Gastrocnemius medialis (tissue), 4 donors: Measurements from ENCODE around the gene UGT1A5. TPM values are rescaled to one million over a fixed set of nuclear protein-coding genes. Genes with fewer than 3 reads are reported as not detected.

Source experiments
- ATAC-seq, 2 donors: fragments of 150-250 bp; one replicate each; pipeline ENCODE4 v1.9.1; 2016
- DNase-seq, 2 donors: peaks; one replicate each; pipeline ENCODE4 v3.0.0-alpha.2; 2019
- H3K27ac ChIP-seq, 4 donors: fragments of 200-600 bp; sonication (generic); 1 replicate in 1 of 4; 2 replicates in 3 of 4; pipeline ENCODE4 v1.5.1; 2016 to 2018; ENCODE audit warnings: mild to moderate bottlenecking in 2 of 4, moderate library complexity in 1 of 4
- H3K27me3 ChIP-seq, 3 donors: fragments of 200-600 bp; sonication (generic) in 2 of 3; 1 replicate in 1 of 3; 2 replicates in 2 of 3; pipeline versions ENCODE4 v1.5.1 to v1.6.0; 2016 to 2019; ENCODE audit warnings: mild to moderate bottlenecking in 1 of 3, moderate library complexity in 1 of 3
- H3K36me3 ChIP-seq, 2 donors: fragments of 200-600 bp; sonication (generic) in 1 of 2; one replicate each; pipeline ENCODE4 v1.5.1; 2017 to 2018
- H3K4me1 ChIP-seq, 2 donors: fragments of 200-600 bp; sonication (generic) in 1 of 2; one replicate each; pipeline ENCODE4 v1.5.1; 2016 to 2017; ENCODE audit warnings: mild to moderate bottlenecking in 2 of 2
- H3K4me3 ChIP-seq, 4 donors: fragments of 200-600 bp; sonication (generic) in 3 of 4; 1 replicate in 1 of 4; 2 replicates in 3 of 4; pipeline ENCODE4 v1.5.1; 2016 to 2019; ENCODE audit warnings: mild to moderate bottlenecking in 2 of 4
- H3K9me3 ChIP-seq, 3 donors: fragments of 200-600 bp; sonication (generic) in 2 of 3; 1 replicate in 1 of 3; 2 replicates in 2 of 3; pipeline ENCODE4 v1.5.1; 2016 to 2019
- CTCF ChIP-seq, 5 experiments: fragments of 450-650 bp in 3 of 5; fragments of 200-600 bp in 2 of 5; sonication (generic) in 2 of 5; IDR thresholded peaks in 4 of 5; conservative IDR thresholded peaks in 1 of 5; 1 replicate in 4 of 5; 2 replicates in 1 of 5; pipeline ENCODE4 v1.5.1; 2016 to 2019; ENCODE audit warnings: antibody characterized with exemption in 5 of 5, mild to moderate bottlenecking in 3 of 5, moderate library complexity in 3 of 5
- POLR2A ChIP-seq, 2 donors: fragments of 450-650 bp; IDR thresholded peaks; one replicate each; pipeline ENCODE4 v1.6.1; 2017; ENCODE audit warnings: antibody characterized with exemption in 2 of 2, mild to moderate bottlenecking in 2 of 2, moderate library complexity in 2 of 2
- in situ Hi-C, 4 donors: fragments of 200-750 bp; cut with MboI; loops; one replicate each; pipeline versions ENCODE4 v1.15.0 to v1.8.0; 2017; ENCODE audit warnings: low sequenced_read_pairs in 4 of 4
- intact Hi-C: fragments of 100-400 bp; cut with DNase I; formaldehyde crosslinking; loops from one replicate; pipeline ENCODE4 v1.15.1; 2023; ENCODE audit warnings: low total_unique reads
- total RNA-seq, 4 donors: library from RNA; depleted of rRNA; stranded (reverse); fragments of >200 nt; gene quantifications; one replicate each; pipeline versions ENCODE4 v1.1.0 to v1.2.3, GENCODE V29; 2016

Gene UGT1A5
- total RNA-seq, 4 donors from 2014 or later: not detected

- DNase-seq (no peak), ATAC-seq (no peak)
- H3K9me3 ChIP-seq: no peaks in the 10 kb centered on the region
- no peaks in the 10 kb centered on the region for H3K36me3 ChIP-seq
- intact Hi-C loops (no loop called here), in situ Hi-C loops (no loop called here)
- H3K4me3 ChIP-seq: no peak overlapping the region
- no peak overlapping the region for H3K27ac ChIP-seq
- H3K4me1 ChIP-seq: no peaks in the 10 kb centered on the region
- H3K27me3 ChIP-seq: no peaks in the 10 kb centered on the region
- TF ChIP-seq CTCF (IDR thresholded peaks at IDR 0.05 in 4 of 5, conservative IDR thresholded peaks at IDR 0.05 in 1 of 5) (no peak), POLR2A (IDR thresholded peaks at IDR 0.05) (no peak)
Measured at GRCh38 chr2:233679196-233679595, 33.5 kb upstream of the UGT1A5 start.

GRCh38 chr2:233680361-233681045, 32.2 kb upstream of the UGT1A5 start:
- intact Hi-C loops: no loop called here
- Histone ChIP-seq H3K9me3 (no peaks in the 10 kb centered on the region), H3K4me1 (no peaks in the 10 kb centered on the region), H3K4me3 (no peak overlapping the region), H3K36me3 (no peaks in the 10 kb centered on the region), H3K27ac (no peak overlapping the region), H3K27me3 (no peaks in the 10 kb centered on the region)
- ATAC-seq (no peak), DNase-seq (no peak)
- in situ Hi-C loops: no loop called here
- no peak for TF ChIP-seq POLR2A (IDR thresholded peaks at IDR 0.05)

DNA sequence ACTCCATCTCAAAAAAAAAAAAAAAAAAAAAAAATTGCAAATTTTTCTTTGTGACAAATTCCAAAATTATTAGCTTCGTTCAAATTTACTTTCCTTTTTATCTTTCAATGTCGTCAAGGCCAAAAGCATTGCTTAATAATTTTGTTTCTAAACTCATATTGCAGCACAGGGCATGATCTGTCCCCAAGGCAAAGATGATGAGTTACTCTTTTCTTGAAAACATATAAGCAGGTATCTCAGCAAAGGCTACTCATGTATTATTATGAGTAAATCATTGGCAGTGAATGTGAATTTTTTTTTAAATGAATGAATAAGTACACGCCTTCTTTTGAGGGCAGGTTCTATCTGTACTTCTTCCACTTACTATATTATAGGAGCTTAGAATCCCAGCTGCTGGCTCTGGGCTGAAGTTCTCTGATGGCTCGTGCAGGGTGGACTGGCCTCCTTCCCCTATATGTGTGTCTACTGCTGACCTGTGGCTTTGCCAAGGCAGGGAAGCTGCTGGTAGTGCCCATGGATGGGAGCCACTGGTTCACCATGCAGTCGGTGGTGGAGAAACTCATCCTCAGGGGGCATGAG, 31.1 kb upstream of the UGT1A5 start, which contains the start of gene UGT1A7:
TSS of gene UGT1A7 (plus strand) at position 381 of the 579 bp plus-strand sequence. CDS start at position 418, 37 bp downstream.
- no peaks in the 10 kb centered on the region for H3K9me3 ChIP-seq
- no peaks in the 10 kb centered on the region for H3K4me1 ChIP-seq
- no peaks in the 10 kb centered on the region for H3K27me3 ChIP-seq
- no peak within 1 kb of the TSS for H3K27ac ChIP-seq
- H3K4me3 ChIP-seq: no peak within 1 kb of the TSS
- H3K36me3 ChIP-seq: no peaks in the 10 kb centered on the region
- TF ChIP-seq POLR2A (IDR thresholded peaks at IDR 0.05): no peak
- no peak for TF ChIP-seq CTCF (IDR thresholded peaks at IDR 0.05 in 4 of 5, conservative IDR thresholded peaks at IDR 0.05 in 1 of 5)
- ATAC-seq (no peak), DNase-seq (no peak)
- intact Hi-C loops (no loop called here), in situ Hi-C loops (no loop called here)

DNA sequence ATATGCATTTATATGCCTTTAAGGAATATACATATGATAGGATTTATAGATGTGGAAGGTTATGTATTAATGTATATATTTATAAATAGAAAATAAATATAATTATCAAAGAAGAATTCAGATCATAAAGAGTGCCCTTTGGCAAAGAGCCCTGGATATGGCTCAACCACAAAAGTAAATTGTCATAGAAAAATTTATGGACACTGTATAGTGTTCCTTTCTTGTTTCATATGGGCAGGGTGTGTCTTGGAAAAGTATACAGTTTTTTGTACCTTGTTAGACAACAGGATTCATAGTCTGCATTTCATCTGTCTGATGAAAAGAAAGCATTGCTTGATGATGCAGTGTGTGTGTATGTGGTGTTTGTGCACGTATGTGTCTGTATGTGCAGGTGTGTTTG, 28.1 kb upstream of the UGT1A5 start:
- Histone ChIP-seq H3K27me3 (no peaks in the 10 kb centered on the region), H3K4me3 (no peak overlapping the region), H3K36me3 (no peaks in the 10 kb centered on the region), H3K27ac (no peak overlapping the region), H3K4me1 (no peaks in the 10 kb centered on the region), H3K9me3 (no peaks in the 10 kb centered on the region)
- no peak for TF ChIP-seq POLR2A (IDR thresholded peaks at IDR 0.05)
- no peak for TF ChIP-seq CTCF (IDR thresholded peaks at IDR 0.05 in 4 of 5, conservative IDR thresholded peaks at IDR 0.05 in 1 of 5)
- in situ Hi-C loops (no loop called here), intact Hi-C loops (no loop called here)
- no peak for DNase-seq
- no peak for ATAC-seq

DNA sequence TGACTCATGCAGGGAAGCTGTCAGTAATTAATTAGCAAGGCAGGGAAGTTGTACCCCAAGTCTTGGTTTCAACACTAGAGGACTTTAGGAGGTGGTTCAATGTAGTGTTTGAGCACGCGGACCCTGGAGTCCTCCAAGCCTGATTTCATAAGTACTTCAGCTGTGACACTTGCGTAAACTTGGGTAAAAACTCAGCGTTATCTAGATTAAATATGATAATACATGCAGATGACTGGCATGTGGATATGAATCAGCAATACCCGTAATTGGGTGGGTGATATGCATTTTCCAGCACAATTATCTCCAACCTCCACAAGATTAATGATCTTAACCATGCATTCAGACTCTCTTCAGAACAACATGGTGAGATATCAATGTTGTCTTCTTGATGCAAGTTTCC, 25.8 kb upstream of the UGT1A5 start:
- no peaks in the 10 kb centered on the region for H3K36me3 ChIP-seq
- H3K27ac ChIP-seq: no peak overlapping the region
- in situ Hi-C loops (no loop called here), intact Hi-C loops (no loop called here)
- no peak for DNase-seq
- no peaks in the 10 kb centered on the region for H3K27me3 ChIP-seq
- H3K4me1 ChIP-seq: no peaks in the 10 kb centered on the region
- no peak for TF ChIP-seq CTCF (IDR thresholded peaks at IDR 0.05 in 4 of 5, conservative IDR thresholded peaks at IDR 0.05 in 1 of 5)
- TF ChIP-seq POLR2A (IDR thresholded peaks at IDR 0.05): no peak
- ATAC-seq: no peak
- H3K9me3 ChIP-seq: no peaks in the 10 kb centered on the region
- no peak overlapping the region for H3K4me3 ChIP-seq
